Measurements from ENCODE around the gene RACGAP1.

- TF ChIP-seq POLR2AphosphoS5 (IDR thresholded peaks at IDR 0.05; ENCODE audit: low read depth) (no peak), CTCF (conservative IDR thresholded peaks at IDR 0.05; ENCODE audit: low read depth in 2 of 2) (no peak), EZH2 (IDR thresholded peaks at IDR 0.05; ENCODE audit: low read depth, unreplicated experiment) (no peak)
Observed at GRCh38 chr12:49970658-49971057, 54.6 kb downstream of the RACGAP1 start.

Measured in GM23338 (cell line).